Stimulated activated CD4-positive, alpha-beta T cell treated with anti-CD3 and anti-CD28 coated beads, Interleukin-1b, Interleukin-23, amount 100 ng/mL, for 4 hours (primary cell): ENCODE measurements around the gene TTLL8.

Experiments used
- DNase-seq, 2 donors: peaks; one replicate each; pipeline ENCODE4 v3.0.0-alpha.2; 2020; ENCODE audit warnings: low read depth in 2 of 2

Gene TTLL8

GRCh38 chr22:50018608-50019285 lies 39.4 kb downstream of the TTLL8 start:
- DNase-seq = no peak

GRCh38 chr22:50017701-50018224 lies 40.3 kb downstream of the TTLL8 start:
- DNase-seq = no peak

- DNase-seq = peak; percentile 69 to 70
These were observed 41.0 kb downstream of the TTLL8 start for GRCh38 chr22:50016988-50017700.

GRCh38 chr22:50016308-50016987 lies 41.6 kb downstream of the TTLL8 start:
- DNase-seq = no peak

- DNase-seq = no peak
These were observed 42.4 kb downstream of the TTLL8 start for GRCh38 chr22:50015451-50016307.

GRCh38 chr22:50014655-50015401 lies 43.3 kb downstream of the TTLL8 start:
- DNase-seq = no peak

GRCh38 chr22:50014053-50014501 lies 44.0 kb downstream of the TTLL8 start:
- no peak for DNase-seq

- no peak for DNase-seq
These were observed 45.6 kb downstream of the TTLL8 start, which contains the start of gene IL17REL for GRCh38 chr22:50012211-50013181. Gene IL17REL (minus strand): TSS chr22:50012765. CDS start chr22:50012646, 119 bp downstream.

GRCh38 chr22:50011447-50012210 lies 46.5 kb downstream of the TTLL8 start:
- DNase-seq = no peak

- peak; percentile 69 to 76 for DNase-seq
These were observed 47.2 kb downstream of the TTLL8 start for GRCh38 chr22:50010676-50011446.

GRCh38 chr22:50009765-50010675 lies 48.1 kb downstream of the TTLL8 start:
- no peak for DNase-seq

GRCh38 chr22:50009251-50009650 lies 48.8 kb downstream of the TTLL8 start:
- no peak for DNase-seq

- DNase-seq = no peak
These were observed 49.7 kb downstream of the TTLL8 start for GRCh38 chr22:50008151-50009040.

- no peak for DNase-seq
These were observed 51.0 kb downstream of the TTLL8 start for GRCh38 chr22:50007057-50007511.

- no peak for DNase-seq
These were observed 53.2 kb downstream of the TTLL8 start for GRCh38 chr22:50004918-50005317.

GRCh38 chr22:50002791-50003190 lies 55.3 kb downstream of the TTLL8 start:
- no peak for DNase-seq
